HG03064 (cell line): ENCODE measurements around the gene TBC1D1.

Experiments used
- ATAC-seq: cut with Tn5 transposase; IDR thresholded peaks from one replicate; pipeline ENCODE4 v1.9.1; 2021; ENCODE audit warnings: low read depth; ENCODE audit not compliant: unreplicated experiment

The TBC1D1 gene

GRCh38 chr4:38179690-38180377, 288.9 kb downstream of the TBC1D1 start:
- ATAC-seq: no peak

GRCh38 chr4:38180456-38180855, 289.6 kb downstream of the TBC1D1 start:
- no peak for ATAC-seq

- no peak for ATAC-seq
Observed at GRCh38 chr4:38181286-38181685, 290.4 kb downstream of the TBC1D1 start.

GRCh38 chr4:38182334-38182998, 291.6 kb downstream of the TBC1D1 start:
- ATAC-seq: no peak

- no peak for ATAC-seq
Observed at GRCh38 chr4:38184404-38184803, 293.5 kb downstream of the TBC1D1 start.

GRCh38 chr4:38185406-38186144, 294.7 kb downstream of the TBC1D1 start:
- ATAC-seq: no peak

DNA sequence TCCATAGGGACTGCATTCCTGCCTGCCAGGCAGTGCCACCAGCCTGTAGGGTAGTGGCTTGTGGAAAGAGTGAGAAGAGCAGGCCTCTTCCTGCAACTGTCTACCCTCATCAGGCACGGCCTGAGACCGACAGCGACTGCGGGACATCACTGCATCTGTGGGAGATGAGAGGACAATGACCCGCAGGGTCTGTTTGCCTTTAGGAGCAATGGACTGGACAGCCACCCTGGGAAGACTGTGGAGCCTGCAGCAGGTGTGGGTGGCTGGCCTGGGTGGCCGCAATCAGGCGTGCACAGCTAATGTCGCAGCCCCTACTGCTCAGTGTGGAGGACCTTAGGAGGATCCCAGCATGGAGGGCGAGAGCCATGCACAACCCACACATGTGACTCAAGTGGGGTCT, 297.3 kb downstream of the TBC1D1 start:
- ATAC-seq: no peak

DNA sequence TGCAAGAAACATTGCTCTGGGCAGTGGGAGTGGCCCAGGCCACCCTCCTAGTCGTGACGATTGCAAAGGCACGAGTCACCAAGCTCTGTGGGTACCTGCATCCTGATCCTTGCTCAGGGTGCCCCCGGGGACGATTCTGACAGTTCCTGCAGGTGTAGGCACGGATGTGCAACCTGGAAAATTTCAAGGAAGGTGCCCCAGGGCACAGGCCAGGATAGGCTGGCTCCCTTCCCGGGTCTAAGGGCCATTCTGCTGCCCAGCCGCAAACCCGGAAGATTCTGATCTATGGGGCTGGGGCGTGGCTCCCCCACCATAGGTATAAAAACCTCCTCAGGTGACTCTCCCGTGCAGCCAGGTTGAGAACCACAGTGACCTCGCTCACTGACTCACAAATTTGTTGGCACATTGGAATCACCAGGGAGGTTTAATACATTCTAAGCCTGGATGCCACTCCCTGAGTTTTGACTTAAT, 297.8 kb downstream of the TBC1D1 start:
- no peak for ATAC-seq
